Epithelial cell of proximal tubule (primary cell): ENCODE measurements around the gene SERAC1. TPM values are rescaled to one million over a fixed set of nuclear protein-coding genes. Genes with fewer than 3 reads are reported as not detected.

Source experiments
- DNase-seq: peaks from one replicate; pipeline ENCODE4 v3.0.0-alpha.2; 2011; ENCODE audit warnings: low read depth
- H3K4me3 ChIP-seq: 2 replicates; pipeline ENCODE4 v1.5.1; 2011; ENCODE audit warnings: low read depth, mild to moderate bottlenecking, low read length
- CTCF ChIP-seq: conservative IDR thresholded peaks from 2 replicates; pipeline ENCODE4 v1.5.1; 2012; ENCODE audit warnings: low read depth, mild to moderate bottlenecking, low read length
- total RNA-seq: library from RNA; depleted of rRNA; stranded (reverse); fragments of >200 nt; gene quantifications from 2 replicates; pipeline ENCODE4 v1.2.3, GENCODE V29; 2015

The SERAC1 gene
- total RNA-seq, 1 donor from 2014 or later = 5.1 TPM

GRCh38 chr6:158064725-158065251 lies 103.3 kb downstream of the SERAC1 start:
- TF ChIP-seq CTCF = no peak
- no peak overlapping the region for H3K4me3 ChIP-seq
- DNase-seq = no peak

GRCh38 chr6:158063736-158064135 lies 104.3 kb downstream of the SERAC1 start:
- no peak for TF ChIP-seq CTCF
- no peak for DNase-seq
- no peak overlapping the region for H3K4me3 ChIP-seq

- no peak overlapping the region for H3K4me3 ChIP-seq
- TF ChIP-seq CTCF = no peak
- DNase-seq = no peak
These were observed 106.2 kb downstream of the SERAC1 start for GRCh38 chr6:158061709-158062461.

GRCh38 chr6:158061361-158061708 lies 106.7 kb downstream of the SERAC1 start:
- TF ChIP-seq CTCF = no peak
- no peak for DNase-seq
- H3K4me3 ChIP-seq = no peak overlapping the region

- no peak overlapping the region for H3K4me3 ChIP-seq
- DNase-seq = no peak
- no peak for TF ChIP-seq CTCF
These were observed 107.4 kb downstream of the SERAC1 start for GRCh38 chr6:158060455-158061360.

Other genes starting within 250 kb of the SERAC1 start
- gene SYNJ2, start 186.4 kb downstream of the SERAC1 start, total RNA-seq = 19.1 and 23.9 TPM in 2 replicates
- 4.2 and 7.7 TPM in 2 replicates for gene GTF2H5, start 88 bp upstream of the SERAC1 start, total RNA-seq
- 25.4 and 25.8 TPM in 2 replicates for gene TULP4, start 144.2 kb upstream of the SERAC1 start, total RNA-seq